ENCODE results near the gene HYAL2. TPM values are rescaled to one million over a fixed set of nuclear protein-coding genes. Genes with fewer than 3 reads are reported as not detected.

The HYAL2 gene
- total and polyA plus RNA-seq, 10 of the 15 experiments (the other 5 are each of a cell fraction or from before 2014, with no cell fraction given), result 0.06 to 21.8 (median 12.7) TPM

GRCh38 chr3:50352781-50353180 lies 30.2 kb upstream of the HYAL2 start:
- BruUV-seq (replicated peaks), result no TSS peak
- H2AFZ ChIP-seq (ENCODE audit: control insufficient read depth, low read depth, low read length), result no peak overlapping the region
- FAIRE-seq, result no peak
- RAD21 ChIA-PET (ENCODE audit: unreplicated experiment), result interaction anchor here (1.2 kb wide), 1 partner anchor 12 kb away, joined by 3 read pairs; the partner anchor contains the start of gene RASSF1
- intact Hi-C loops (cut with micrococcal nuclease; ENCODE audit: unreplicated experiment), result no loop called here
- H3K9me3 ChIP-seq (replicated peaks; ENCODE audit: control insufficient read depth, insufficient read depth, low read length), result no peaks in the 10 kb centered on the region
- 23% methylated on average over 2 of the region's 2 CpGs for WGBS (ENCODE audit: insufficient coverage, insufficient replicate concordance, low lambda C conversion rate, missing lambda C conversion rate)
- CTCF ChIA-PET, result interaction anchor here (1.2 to 2.7 kb wide), 5 partner anchors 14 to 190 kb away, joined by 3 to 12 read pairs (median 3); no protein-coding TSS in a partner anchor
- peaks cover 8 to 30% of the 10 kb centered on the region in 2 experiments; a peak in 2 of 4 replicates for H3K36me3 ChIP-seq (ENCODE audit: control insufficient read depth in 2 of 2, insufficient read depth in 2 of 2, low read length in 1 of 2)
- H3K27ac ChIP-seq (ENCODE audit: control insufficient read depth, insufficient read depth), result no peak overlapping the region
- DNase-seq (ENCODE audit: low read depth, low spot score), result no peak
- ATAC-seq, result no peak
- peaks cover 37% of the 10 kb centered on the region for H3K79me2 ChIP-seq (ENCODE audit: control insufficient read depth, insufficient read depth, low read length)
- in situ Hi-C loops (cut with MboI), result loop anchor here (10.0 kb wide), 1 partner anchor 1032 kb away; the partner anchor contains the start of gene MANF
- POLR2A ChIA-PET, result interaction anchor here (0.5 to 1.2 kb wide), 4 partner anchors 8 to 72 kb away, joined by 3 to 4 read pairs (median 4); no protein-coding TSS in a partner anchor
- peaks cover 27% of the 10 kb centered on the region for H3K4me1 ChIP-seq (ENCODE audit: control insufficient read depth, insufficient read depth, low read length)
- no peak overlapping the region for H3K4me3 ChIP-seq
- TF ChIP-seq PKNOX1 (IDR thresholded peaks at IDR 0.05) (0 out of 2 replicates have a peak, but pooled peaks have one; percentile 15), HDGF (IDR thresholded peaks at IDR 0.05) (no peak), WRNIP1 (IDR thresholded peaks at IDR 0.05; ENCODE audit: borderline replicate concordance, low read depth, low read length) (no peak), RFX5 (IDR thresholded peaks at IDR 0.05; ENCODE audit: low read depth, low read length) (no peak), BRCA1 (IDR thresholded peaks at IDR 0.05; ENCODE audit: low read depth, low read length) (no peak), ATF3 (IDR thresholded peaks at IDR 0.05; ENCODE audit: borderline replicate concordance, extremely low read depth, low read depth, low read length) (no peak), ZBTB33 (IDR thresholded peaks at IDR 0.05) (no peak), NRF1 (conservative IDR thresholded peaks at IDR 0.05; ENCODE audit: low read depth, low read length) (no peak), CTCF (IDR thresholded peaks at IDR 0.05 in 2 of 3, conservative IDR thresholded peaks at IDR 0.05 in 1 of 3; ENCODE audit: control insufficient read depth in 2 of 3, extremely low read depth in 1 of 3, insufficient read depth in 1 of 3, low read depth in 3 of 3, low read length in 3 of 3) (peak; percentile 20 to 41 (median 22); a peak in 4 of 6 replicates), MXI1 (IDR thresholded peaks at IDR 0.05; ENCODE audit: low read depth, low read length) (no peak)
- H3K9ac ChIP-seq (ENCODE audit: control insufficient read depth, insufficient read depth, low read length), result no peak overlapping the region
- no peak overlapping the region for H3K4me2 ChIP-seq (ENCODE audit: control insufficient read depth, insufficient read depth)
- no peaks in the 10 kb centered on the region for H3K27me3 ChIP-seq (replicated peaks in 1 of 2; ENCODE audit: control insufficient read depth in 2 of 2, insufficient read depth in 2 of 2, low read length in 1 of 2)
- SMC1A ChIA-PET (ENCODE audit: uncharacterized antibody, unreplicated experiment), result interaction anchor here (0.5 kb wide), 1 partner anchor 259 kb away, joined by 3 read pairs; the partner anchor contains the start of gene CISH
- peaks cover 2% of the 10 kb centered on the region; the same call in 1 of the 2 replicates for H4K20me1 ChIP-seq (ENCODE audit: control insufficient read depth, insufficient read depth)
